PFSK-1 (cell line): ENCODE measurements around the gene PALS1.

ENCODE experiments used
- FOXP2 ChIP-seq: optimal IDR thresholded peaks from 2 replicates; pipeline ENCODE3; 2011; ENCODE audit warnings: borderline replicate concordance, control low read depth, inconsistent platforms; ENCODE audit not compliant: insufficient read depth; ENCODE audit errors: extremely low read length, extremely low read depth
- POLR2AphosphoS5 ChIP-seq: IDR thresholded peaks from 2 replicates; pipeline ENCODE4 v1.6.1; 2012; ENCODE audit warnings: low read depth, mild to moderate bottlenecking, control low read depth, low read length, moderate library complexity
- REST ChIP-seq, 2 experiments: IDR thresholded peaks; 2 replicates each; pipeline versions ENCODE4 v1.6.1 to v1.8.0; 2011 to 2012; ENCODE audit warnings: low read depth in 2 of 2, low read length in 2 of 2, control low read depth in 1 of 2, inconsistent platforms in 1 of 2, mild to moderate bottlenecking in 1 of 2, moderate library complexity in 1 of 2; ENCODE audit not compliant: insufficient read depth in 1 of 2
- SIN3A ChIP-seq: IDR thresholded peaks from 2 replicates; pipeline ENCODE4 v1.6.1; 2012; ENCODE audit warnings: mild to moderate bottlenecking, low read length, moderate library complexity, borderline replicate concordance; ENCODE audit not compliant: insufficient read depth
- TAF1 ChIP-seq: IDR thresholded peaks from 2 replicates; pipeline ENCODE4 v1.6.1; 2012; ENCODE audit warnings: low read length, control low read depth, borderline replicate concordance; ENCODE audit not compliant: insufficient read depth

PALS1 gene

GRCh38 chr14:67207810-67208209, 33.4 kb upstream of the PALS1 start:
- TF ChIP-seq POLR2AphosphoS5 = no peak

GRCh38 chr14:67218126-67218525, 23.1 kb upstream of the PALS1 start:
- no peak for TF ChIP-seq FOXP2
- TF ChIP-seq SIN3A = no peak
- no peak for TF ChIP-seq POLR2AphosphoS5
- TF ChIP-seq REST (IDR thresholded peaks at IDR 0.05; ENCODE audit: insufficient read depth in 1 of 2, low read depth in 2 of 2, low read length in 2 of 2) = no peak
- no peak for TF ChIP-seq TAF1

GRCh38 chr14:67221248-67221981, 19.8 kb upstream of the PALS1 start:
- TF ChIP-seq POLR2AphosphoS5 = no peak
- no peak for TF ChIP-seq SIN3A
- TF ChIP-seq TAF1 = no peak

- TF ChIP-seq FOXP2 (no peak), SIN3A (no peak), REST (IDR thresholded peaks at IDR 0.05; ENCODE audit: insufficient read depth in 1 of 2, low read depth in 2 of 2, low read length in 2 of 2) (no peak), POLR2AphosphoS5 (no peak), TAF1 (no peak)
These were observed 19.3 kb upstream of the PALS1 start for GRCh38 chr14:67221982-67222328.

GRCh38 chr14:67225523-67225922, 15.7 kb upstream of the PALS1 start:
- TF ChIP-seq REST (IDR thresholded peaks at IDR 0.05; ENCODE audit: insufficient read depth in 1 of 2, low read depth in 2 of 2, low read length in 2 of 2) (no peak), FOXP2 (no peak), TAF1 (no peak), POLR2AphosphoS5 (no peak), SIN3A (no peak)

- no peak for TF ChIP-seq TAF1
- TF ChIP-seq REST (IDR thresholded peaks at IDR 0.05; ENCODE audit: insufficient read depth in 1 of 2, low read depth in 2 of 2, low read length in 2 of 2) = no peak
- no peak for TF ChIP-seq SIN3A
These were observed 12.8 kb upstream of the PALS1 start for GRCh38 chr14:67228325-67228984.
